Osteocyte (in vitro differentiated cells): ENCODE results near the gene ENOX1. TPM values are rescaled to one million over a fixed set of nuclear protein-coding genes. Genes with fewer than 3 reads are reported as not detected.
"Not testable (repeated sequence)": the region's sequence is repeated elsewhere in the genome, so short reads cannot be mapped to it uniquely, and the experiment has no call there.

Experiments used
- DNase-seq: peaks from one replicate; pipeline ENCODE4 v3.0.0; 2021; ENCODE audit warnings: mixed read lengths; ENCODE audit not compliant: unreplicated experiment; ENCODE audit errors: extremely low spot score
- H3K27ac Mint-ChIP-seq: one replicate; pipeline ENCODE4 v1.8.0; 2021; ENCODE audit warnings: mild to moderate bottlenecking, mixed read lengths; ENCODE audit not compliant: unreplicated experiment
- H3K27me3 Mint-ChIP-seq: one replicate; pipeline ENCODE4 v1.8.0; 2021; ENCODE audit warnings: mixed read lengths; ENCODE audit not compliant: unreplicated experiment
- H3K36me3 Mint-ChIP-seq: one replicate; pipeline ENCODE4 v1.8.0; 2021; ENCODE audit warnings: mixed read lengths; ENCODE audit not compliant: unreplicated experiment
- H3K4me1 Mint-ChIP-seq: one replicate; pipeline ENCODE4 v1.8.0; 2021; ENCODE audit warnings: mixed read lengths; ENCODE audit not compliant: unreplicated experiment
- H3K4me3 Mint-ChIP-seq: one replicate; pipeline ENCODE4 v1.8.0; 2021; ENCODE audit warnings: mild to moderate bottlenecking, moderate library complexity, mixed read lengths; ENCODE audit not compliant: unreplicated experiment
- H3K9me3 Mint-ChIP-seq: one replicate; pipeline ENCODE4 v1.8.0; 2021; ENCODE audit warnings: mixed read lengths; ENCODE audit not compliant: unreplicated experiment
- CTCF ChIP-seq: fragments of 200-600 bp; sonication (generic); IDR thresholded peaks from 2 replicates; pipeline ENCODE4 v1.5.0; 2021; ENCODE audit warnings: antibody characterized with exemption, mild to moderate bottlenecking, moderate library complexity
- total RNA-seq: library from RNA; stranded (reverse); gene quantifications from 2 replicates; pipeline ENCODE4 v1.2.1, GENCODE V29; 2021

ENOX1 gene
- total RNA-seq, 1 donor from 2014 or later: 5.9 TPM

- Mint-ChIP-seq H3K4me3 (no peak overlapping the region), H3K27me3 (no peaks in the 10 kb centered on the region), H3K36me3 (no peaks in the 10 kb centered on the region), H3K9me3 (no peaks in the 10 kb centered on the region), H3K4me1 (peaks cover 32% of the 10 kb centered on the region), H3K27ac (no peak overlapping the region)
- TF ChIP-seq CTCF: no peak
- no peak for DNase-seq
Measured at GRCh38 chr13:43428545-43429296, 358.1 kb downstream of the ENOX1 start.

GRCh38 chr13:43426355-43426754 lies 360.4 kb downstream of the ENOX1 start:
- no peaks in the 10 kb centered on the region for H3K9me3 Mint-ChIP-seq
- H3K27me3 Mint-ChIP-seq: no peaks in the 10 kb centered on the region
- no peak overlapping the region for H3K27ac Mint-ChIP-seq
- no peak for TF ChIP-seq CTCF
- no peak overlapping the region for H3K4me3 Mint-ChIP-seq
- H3K4me1 Mint-ChIP-seq: peaks cover 17% of the 10 kb centered on the region
- no peaks in the 10 kb centered on the region for H3K36me3 Mint-ChIP-seq
- DNase-seq: no peak

- no peaks in the 10 kb centered on the region for H3K36me3 Mint-ChIP-seq
- no peaks in the 10 kb centered on the region for H3K27me3 Mint-ChIP-seq
- H3K4me1 Mint-ChIP-seq: peaks cover 12% of the 10 kb centered on the region
- peaks cover 7% of the 10 kb centered on the region for H3K9me3 Mint-ChIP-seq
- TF ChIP-seq CTCF: no peak
- H3K27ac Mint-ChIP-seq: no peak overlapping the region
- H3K4me3 Mint-ChIP-seq: no peak overlapping the region
- DNase-seq: no peak
Measured at GRCh38 chr13:43425234-43425633, 361.5 kb downstream of the ENOX1 start.

GRCh38 chr13:43424412-43424811 lies 362.4 kb downstream of the ENOX1 start:
- H3K27me3 Mint-ChIP-seq: no peaks in the 10 kb centered on the region
- no peak overlapping the region for H3K27ac Mint-ChIP-seq
- peaks cover 3% of the 10 kb centered on the region for H3K36me3 Mint-ChIP-seq
- H3K4me3 Mint-ChIP-seq: no peak overlapping the region
- DNase-seq: no peak
- TF ChIP-seq CTCF: no peak
- H3K4me1 Mint-ChIP-seq: peaks cover 12% of the 10 kb centered on the region
- H3K9me3 Mint-ChIP-seq: peaks cover 11% of the 10 kb centered on the region

GRCh38 chr13:43422116-43422515 lies 364.7 kb downstream of the ENOX1 start:
- peaks cover 3% of the 10 kb centered on the region for H3K36me3 Mint-ChIP-seq
- no peaks in the 10 kb centered on the region for H3K27me3 Mint-ChIP-seq
- no peak for TF ChIP-seq CTCF
- H3K27ac Mint-ChIP-seq: no peak overlapping the region
- H3K4me1 Mint-ChIP-seq: peaks cover 9% of the 10 kb centered on the region
- no peak overlapping the region for H3K4me3 Mint-ChIP-seq
- peaks cover 11% of the 10 kb centered on the region for H3K9me3 Mint-ChIP-seq
- no peak for DNase-seq

- not testable (repeated sequence) for H3K27me3 Mint-ChIP-seq, DNase-seq, H3K27ac Mint-ChIP-seq, H3K36me3 Mint-ChIP-seq, H3K4me1 Mint-ChIP-seq, H3K4me3 Mint-ChIP-seq
- H3K9me3 Mint-ChIP-seq: peaks cover 11% of the 10 kb centered on the region
Measured at GRCh38 chr13:43416842-43417241, 369.9 kb downstream of the ENOX1 start.

- H3K4me3 Mint-ChIP-seq, H3K27me3 Mint-ChIP-seq, H3K27ac Mint-ChIP-seq, H3K4me1 Mint-ChIP-seq, DNase-seq, H3K36me3 Mint-ChIP-seq: not testable (repeated sequence)
- peaks cover 11% of the 10 kb centered on the region for H3K9me3 Mint-ChIP-seq
Measured at GRCh38 chr13:43416408-43416807, 370.4 kb downstream of the ENOX1 start.

- H3K4me1 Mint-ChIP-seq, H3K4me3 Mint-ChIP-seq, H3K27ac Mint-ChIP-seq, H3K36me3 Mint-ChIP-seq, DNase-seq, H3K27me3 Mint-ChIP-seq: not testable (repeated sequence)
- peaks cover 11% of the 10 kb centered on the region for H3K9me3 Mint-ChIP-seq
Measured at GRCh38 chr13:43415903-43416391, 370.8 kb downstream of the ENOX1 start.
